Natural killer cell (primary cell): ENCODE data around the gene SERHL2. TPM values are rescaled to one million over a fixed set of nuclear protein-coding genes. Genes with fewer than 3 reads are reported as not detected.
"Not testable (repeated sequence)": the region's sequence is repeated elsewhere in the genome, so short reads cannot be mapped to it uniquely, and the experiment has no call there.

Experiments
- ATAC-seq, 3 donors: fragments of 150-1000 bp in 2 of 3; fragments of 200-7000 bp in 1 of 3; cut with Tn5 transposase; 1 replicate in 1 of 3; 2 replicates in 2 of 3; pipeline ENCODE4 v1.10.0; 2021; ENCODE audit warnings: mild to moderate bottlenecking in 2 of 3, moderate library complexity in 2 of 3
- DNase-seq, 2 donors: peaks; one replicate each; pipeline versions ENCODE4 v3.0.0 to v3.0.0-alpha.2; 2013 to 2021; ENCODE audit warnings: mixed read lengths in 1 of 2
- H3K27ac ChIP-seq: one replicate; pipeline ENCODE4 v1.5.1; 2013; ENCODE audit warnings: mild to moderate bottlenecking, low read length
- H3K27me3 ChIP-seq: one replicate; pipeline ENCODE4 v1.6.1; 2013; ENCODE audit warnings: low read length; ENCODE audit not compliant: control insufficient read depth, insufficient read depth
- H3K36me3 ChIP-seq: one replicate; pipeline ENCODE4 v1.6.1; 2013; ENCODE audit warnings: low read length; ENCODE audit not compliant: control insufficient read depth, insufficient read depth
- H3K4me1 ChIP-seq: one replicate; pipeline ENCODE4 v1.6.1; 2013; ENCODE audit warnings: low read length; ENCODE audit not compliant: control insufficient read depth, insufficient read depth
- H3K4me3 ChIP-seq: one replicate; pipeline ENCODE4 v1.5.1; 2013; ENCODE audit warnings: low read length
- H3K9me3 ChIP-seq: one replicate; pipeline ENCODE4 v1.6.1; 2013; ENCODE audit warnings: low read length; ENCODE audit not compliant: control insufficient read depth, insufficient read depth
- H3K27ac Mint-ChIP-seq, 2 donors: one replicate each; pipeline ENCODE4 v1.8.0; 2022; ENCODE audit warnings: mild to moderate bottlenecking in 2 of 2, mixed read lengths in 2 of 2, moderate library complexity in 1 of 2
- H3K27me3 Mint-ChIP-seq, 2 donors: one replicate each; pipeline ENCODE4 v1.8.0; 2022; ENCODE audit warnings: low read depth in 2 of 2, mixed read lengths in 2 of 2
- H3K36me3 Mint-ChIP-seq: one replicate; pipeline ENCODE4 v1.8.0; 2022; ENCODE audit warnings: mixed read lengths
- H3K4me1 Mint-ChIP-seq, 2 donors: one replicate each; pipeline ENCODE4 v1.8.0; 2022; ENCODE audit warnings: mixed read lengths in 2 of 2
- H3K4me3 Mint-ChIP-seq: one replicate; pipeline ENCODE4 v1.8.0; 2022; ENCODE audit warnings: mild to moderate bottlenecking, moderate library complexity, mixed read lengths
- H3K9me3 Mint-ChIP-seq, 2 donors: one replicate each; pipeline ENCODE4 v1.8.0; 2022; ENCODE audit warnings: mixed read lengths in 2 of 2
- CTCF ChIP-seq: fragments of 200-600 bp; IDR thresholded peaks from one replicate; pipeline ENCODE4 v1.8.0; 2022; ENCODE audit warnings: antibody characterized with exemption
- WGBS: methylation state at CpG from one replicate; pipeline ENCODE4 v1.1.7; 2013; ENCODE audit warnings: missing lambda C conversion rate; ENCODE audit not compliant: insufficient coverage; 5-methylcytosine and 5-hydroxymethylcytosine counted together
- intact Hi-C: fragments of 100-400 bp; cut with micrococcal nuclease; formaldehyde crosslinking; loops from one replicate; pipeline ENCODE4 v1.14.2; 2022
- total RNA-seq, 4 donors: library from RNA; stranded (reverse); fragments of 120-200 nt in 1 of 4; gene quantifications; one replicate each; pipeline versions ENCODE4 v1.2.3 to v1.2.4, GENCODE V29; 2013 to 2022

SERHL2 gene
- total RNA-seq, 3 donors from 2014 or later (not counting 1 experiment from before 2014, with no cell fraction given), result 0.23 to 0.48 TPM; not detected in 1

DNA sequence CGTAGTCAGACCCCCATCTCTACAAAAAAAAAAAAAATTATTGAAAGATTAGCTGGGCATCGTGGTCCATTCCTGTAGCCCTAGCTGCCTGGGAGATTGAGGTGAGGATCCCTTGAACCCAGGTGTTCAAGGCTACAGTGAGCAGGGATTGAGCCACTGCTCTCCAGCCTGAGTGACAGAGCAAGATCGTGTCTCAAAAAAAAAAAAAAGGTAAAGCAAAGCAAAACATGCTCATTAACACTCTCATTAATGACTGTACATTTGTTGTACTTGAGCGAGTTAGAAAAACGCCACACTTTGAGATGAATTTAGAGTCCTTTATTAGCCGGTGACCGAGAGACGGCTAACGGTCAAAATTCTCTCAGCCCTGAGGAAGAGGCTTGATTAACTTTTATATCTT is 6.2 kb upstream of the SERHL2 start:
- no peaks in the 10 kb centered on the region for H3K9me3 ChIP-seq
- intact Hi-C loops, result no loop called here
- no peaks in the 10 kb centered on the region for H3K27me3 ChIP-seq
- Mint-ChIP-seq H3K9me3 (no peaks in the 10 kb centered on the region), H3K4me1 (peaks cover 0 to 6% of the 10 kb centered on the region in 2 donors), H3K27ac (no peak overlapping the region), H3K36me3 (no peaks in the 10 kb centered on the region), H3K4me3 (no peak overlapping the region), H3K27me3 (no peaks in the 10 kb centered on the region)
- TF ChIP-seq CTCF, result no peak
- ATAC-seq (no peak), DNase-seq (no peak)
- WGBS, result 84% methylated on average over 8 of the region's 9 CpGs
- peaks cover 17% of the 10 kb centered on the region for H3K4me1 ChIP-seq
- H3K4me3 ChIP-seq, result no peak overlapping the region
- no peaks in the 10 kb centered on the region for H3K36me3 ChIP-seq
- no peak overlapping the region for H3K27ac ChIP-seq

- H3K27me3 Mint-ChIP-seq, H3K27me3 ChIP-seq, H3K36me3 Mint-ChIP-seq, H3K27ac ChIP-seq, H3K4me3 ChIP-seq, H3K27ac Mint-ChIP-seq, H3K4me3 Mint-ChIP-seq, ATAC-seq, H3K9me3 ChIP-seq, H3K9me3 Mint-ChIP-seq, H3K4me1 Mint-ChIP-seq, intact Hi-C loops, DNase-seq, H3K36me3 ChIP-seq: not testable (repeated sequence)
- 83% methylated on average over 6 of the region's 6 CpGs for WGBS
- H3K4me1 ChIP-seq, result peaks cover 19% of the 10 kb centered on the region
Observed at GRCh38 chr22:42548126-42548525, 5.6 kb upstream of the SERHL2 start.

- no peak overlapping the region for H3K27ac Mint-ChIP-seq
- Histone ChIP-seq H3K4me1 (peaks cover 23% of the 10 kb centered on the region), H3K9me3 (no peaks in the 10 kb centered on the region), H3K4me3 (no peak overlapping the region), H3K27ac (no peak overlapping the region), H3K36me3 (no peaks in the 10 kb centered on the region), H3K27me3 (no peaks in the 10 kb centered on the region)
- no peaks in the 10 kb centered on the region for H3K36me3 Mint-ChIP-seq
- ATAC-seq (no peak), DNase-seq (no peak)
- intact Hi-C loops, result no loop called here
- no peak overlapping the region for H3K4me3 Mint-ChIP-seq
- WGBS, result 90% methylated on average over 19 of the region's 19 CpGs
- no peak for TF ChIP-seq CTCF
- H3K27me3 Mint-ChIP-seq, result no peaks in the 10 kb centered on the region
- H3K9me3 Mint-ChIP-seq, result no peaks in the 10 kb centered on the region
- H3K4me1 Mint-ChIP-seq, result peaks cover 0 to 12% of the 10 kb centered on the region in 2 donors
Observed at GRCh38 chr22:42548597-42549330, 5.0 kb upstream of the SERHL2 start.

DNA sequence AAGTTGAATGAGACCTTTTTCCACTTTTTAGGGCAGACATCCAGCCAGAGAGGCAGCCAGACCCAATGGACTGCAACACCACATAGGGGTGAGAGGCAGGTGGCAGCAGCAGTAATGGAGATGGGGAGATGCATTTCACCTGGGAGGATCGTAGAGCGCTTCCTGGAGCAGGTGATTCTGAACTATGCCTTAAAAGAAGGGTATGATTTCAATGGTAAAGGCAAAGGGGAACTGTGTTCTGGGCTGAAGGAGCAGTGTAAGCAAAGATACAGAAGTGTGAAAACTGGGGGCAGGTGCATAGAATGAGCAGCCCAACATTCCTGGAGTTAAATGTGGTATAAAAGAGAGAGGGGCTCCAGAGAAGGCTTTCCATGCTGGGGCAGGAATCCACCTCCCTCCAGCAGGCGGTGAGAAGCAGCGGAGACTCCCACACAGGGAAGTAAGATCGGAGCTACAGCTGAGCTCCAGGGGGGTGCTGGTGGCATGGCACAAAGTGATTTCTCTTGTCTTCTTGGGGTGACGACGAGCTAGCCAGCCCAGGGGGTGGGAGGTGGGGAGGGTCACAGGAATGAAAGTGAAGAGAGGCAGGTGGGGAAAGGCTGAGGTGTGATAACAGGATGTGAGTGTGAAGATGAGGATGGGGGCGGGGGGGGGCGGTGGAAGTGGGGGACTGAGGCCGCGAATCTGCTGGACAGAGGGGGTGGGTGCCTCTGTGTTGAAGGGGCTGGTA is 4.3 kb upstream of the SERHL2 start:
- no peak for TF ChIP-seq CTCF
- ATAC-seq, result no peak
- DNase-seq, result no peak
- no peak overlapping the region for H3K4me3 ChIP-seq
- H3K27me3 ChIP-seq, result no peaks in the 10 kb centered on the region
- Mint-ChIP-seq H3K27me3 (no peaks in the 10 kb centered on the region), H3K9me3 (no peaks in the 10 kb centered on the region), H3K27ac (no peak overlapping the region), H3K36me3 (no peaks in the 10 kb centered on the region), H3K4me1 (peaks cover 0 to 16% of the 10 kb centered on the region in 2 donors), H3K4me3 (no peak overlapping the region)
- WGBS, result 78% methylated on average over 11 of the region's 11 CpGs
- peaks cover 31% of the 10 kb centered on the region for H3K4me1 ChIP-seq
- H3K27ac ChIP-seq, result no peak overlapping the region
- H3K36me3 ChIP-seq, result no peaks in the 10 kb centered on the region
- intact Hi-C loops, result no loop called here
- no peaks in the 10 kb centered on the region for H3K9me3 ChIP-seq

DNA sequence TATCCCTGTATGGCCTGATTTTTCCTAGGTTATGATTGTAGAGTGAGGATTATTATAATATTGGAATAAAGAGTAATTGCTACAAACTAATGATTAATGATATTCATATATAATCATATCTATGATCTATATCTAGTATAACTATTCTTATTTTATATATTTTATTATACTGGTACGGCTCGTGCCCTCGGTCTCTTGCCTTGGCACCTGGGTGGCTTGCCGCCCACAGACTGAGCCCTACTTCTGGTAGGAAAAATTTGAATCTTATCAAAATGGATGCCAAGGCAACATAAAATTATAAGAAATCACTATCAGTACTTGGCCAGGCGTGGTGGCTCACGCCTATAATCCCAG is 1.5 kb upstream of the SERHL2 start:
- intact Hi-C loops, result not testable (repeated sequence)
- peaks cover 31% of the 10 kb centered on the region for H3K4me1 ChIP-seq
- H3K27ac Mint-ChIP-seq, result peak overlapping the region in 1 of 2 donors; percentile 75

More for the DNA sequence above, 1.5 kb upstream of the SERHL2 start:
- not testable (repeated sequence) for H3K9me3 ChIP-seq, H3K36me3 ChIP-seq, H3K36me3 Mint-ChIP-seq, H3K9me3 Mint-ChIP-seq, H3K27me3 Mint-ChIP-seq, ATAC-seq, DNase-seq, H3K4me3 ChIP-seq, H3K27me3 ChIP-seq
- H3K4me1 Mint-ChIP-seq, result peaks cover 0 to 16% of the 10 kb centered on the region in 2 donors
- 97% methylated on average over 3 of the region's 6 CpGs for WGBS
- H3K4me3 Mint-ChIP-seq, result peak overlapping the region; percentile 61
- H3K27ac ChIP-seq, result peak overlapping the region; percentile 52
